Mucosa of rectum (tissue), 2 donors: Measurements from ENCODE around the gene CNP.

Experiments used
- H3K27ac ChIP-seq, 2 donors: one replicate each; pipeline ENCODE4 v1.7.0; 2013; ENCODE audit warnings: inconsistent platforms in 2 of 2, low read depth in 2 of 2, low read length in 2 of 2
- H3K27me3 ChIP-seq, 2 donors: one replicate each; pipeline ENCODE4 v1.7.0; 2013; ENCODE audit warnings: low read length in 2 of 2; ENCODE audit not compliant: control insufficient read depth in 2 of 2, insufficient read depth in 2 of 2
- H3K36me3 ChIP-seq, 2 donors: one replicate each; pipeline ENCODE4 v1.7.0; 2013; ENCODE audit warnings: low read length in 2 of 2; ENCODE audit not compliant: control insufficient read depth in 2 of 2, insufficient read depth in 2 of 2
- H3K4me1 ChIP-seq, 2 donors: one replicate each; pipeline ENCODE4 v1.7.0; 2013; ENCODE audit warnings: low read length in 2 of 2, mild to moderate bottlenecking in 1 of 2; ENCODE audit not compliant: control insufficient read depth in 2 of 2, insufficient read depth in 2 of 2
- H3K4me3 ChIP-seq, 2 donors: one replicate each; pipeline ENCODE4 v1.7.0; 2013; ENCODE audit warnings: low read length in 2 of 2
- H3K9ac ChIP-seq, 2 donors: one replicate each; pipeline ENCODE4 v1.7.0; 2013; ENCODE audit warnings: low read length in 2 of 2, low read depth in 1 of 2, mild to moderate bottlenecking in 1 of 2
- H3K9me3 ChIP-seq, 2 donors: one replicate each; pipeline ENCODE4 v1.7.0; 2013; ENCODE audit warnings: low read length in 2 of 2; ENCODE audit not compliant: control insufficient read depth in 2 of 2
- donor health status: healthy.
- donor health status: Normal muscosa, but diverticular disease.

Gene CNP

GRCh38 chr17:41942626-41943373 is 23.8 kb upstream of the CNP start:
- Histone ChIP-seq H3K4me1 (no peaks in the 10 kb centered on the region), H3K4me3 (no peak overlapping the region), H3K27ac (no peak overlapping the region), H3K9ac (no peak overlapping the region), H3K27me3 (no peaks in the 10 kb centered on the region), H3K36me3 (no peaks in the 10 kb centered on the region), H3K9me3 (no peaks in the 10 kb centered on the region)

- H3K4me3 ChIP-seq: no peak overlapping the region
- H3K4me1 ChIP-seq: no peaks in the 10 kb centered on the region
- no peak overlapping the region for H3K9ac ChIP-seq
- H3K9me3 ChIP-seq: no peaks in the 10 kb centered on the region
- H3K36me3 ChIP-seq: no peaks in the 10 kb centered on the region
- no peaks in the 10 kb centered on the region for H3K27me3 ChIP-seq
- H3K27ac ChIP-seq: no peak overlapping the region
These were observed 23.1 kb upstream of the CNP start for GRCh38 chr17:41943492-41943891.

- Histone ChIP-seq H3K4me3 (no peak overlapping the region), H3K36me3 (no peaks in the 10 kb centered on the region), H3K4me1 (no peaks in the 10 kb centered on the region), H3K27me3 (no peaks in the 10 kb centered on the region), H3K9me3 (no peaks in the 10 kb centered on the region), H3K9ac (no peak overlapping the region), H3K27ac (no peak overlapping the region)
These were observed 21.7 kb upstream of the CNP start for GRCh38 chr17:41944943-41945342.

GRCh38 chr17:41948762-41949460 is 17.7 kb upstream of the CNP start:
- Histone ChIP-seq H3K27ac (no peak overlapping the region), H3K36me3 (no peaks in the 10 kb centered on the region), H3K27me3 (no peaks in the 10 kb centered on the region), H3K9ac (no peak overlapping the region), H3K4me3 (no peak overlapping the region), H3K4me1 (no peaks in the 10 kb centered on the region), H3K9me3 (no peaks in the 10 kb centered on the region)

GRCh38 chr17:41956522-41956921 is 10.1 kb upstream of the CNP start:
- Histone ChIP-seq H3K27me3 (no peaks in the 10 kb centered on the region), H3K4me3 (no peak overlapping the region), H3K27ac (no peak overlapping the region), H3K9me3 (no peaks in the 10 kb centered on the region), H3K9ac (no peak overlapping the region), H3K36me3 (no peaks in the 10 kb centered on the region), H3K4me1 (peaks cover 2 to 8% of the 10 kb centered on the region in 2 donors)

- Histone ChIP-seq H3K27ac (no peak overlapping the region), H3K9ac (no peak overlapping the region), H3K4me3 (no peak overlapping the region), H3K9me3 (no peaks in the 10 kb centered on the region), H3K36me3 (no peaks in the 10 kb centered on the region), H3K4me1 (peaks cover 2 to 8% of the 10 kb centered on the region in 2 donors), H3K27me3 (no peaks in the 10 kb centered on the region)
These were observed 9.3 kb upstream of the CNP start for GRCh38 chr17:41957031-41957868.

GRCh38 chr17:41957869-41958439 is 8.6 kb upstream of the CNP start:
- Histone ChIP-seq H3K27me3 (no peaks in the 10 kb centered on the region), H3K9me3 (no peaks in the 10 kb centered on the region), H3K27ac (no peak overlapping the region), H3K36me3 (no peaks in the 10 kb centered on the region), H3K4me3 (no peak overlapping the region), H3K4me1 (peaks cover 2 to 8% of the 10 kb centered on the region in 2 donors), H3K9ac (no peak overlapping the region)

GRCh38 chr17:41959030-41959335 is 7.6 kb upstream of the CNP start:
- no peak overlapping the region for H3K4me3 ChIP-seq
- peaks cover 2 to 8% of the 10 kb centered on the region in 2 donors for H3K4me1 ChIP-seq
- no peaks in the 10 kb centered on the region for H3K36me3 ChIP-seq
- no peak overlapping the region for H3K9ac ChIP-seq
- H3K9me3 ChIP-seq: no peaks in the 10 kb centered on the region
- no peaks in the 10 kb centered on the region for H3K27me3 ChIP-seq
- H3K27ac ChIP-seq: no peak overlapping the region

- Histone ChIP-seq H3K36me3 (no peaks in the 10 kb centered on the region), H3K9ac (no peak overlapping the region), H3K27ac (no peak overlapping the region), H3K27me3 (no peaks in the 10 kb centered on the region), H3K4me1 (peaks cover 2 to 8% of the 10 kb centered on the region in 2 donors), H3K9me3 (no peaks in the 10 kb centered on the region), H3K4me3 (no peak overlapping the region)
These were observed 7.1 kb upstream of the CNP start for GRCh38 chr17:41959336-41960095.
